ENCODE measurements around the gene ALK.

ALK gene

GRCh38 chr2:29382486-29382885, 538.9 kb downstream of the ALK start:
- TF ChIP-seq CEBPB (IDR thresholded peaks at IDR 0.05) (no peak), YY1 (IDR thresholded peaks at IDR 0.05; ENCODE audit: low read depth) (no peak), EGR1 (IDR thresholded peaks at IDR 0.05) (no peak), RAD21 (IDR thresholded peaks at IDR 0.05; ENCODE audit: low read depth) (no peak), CREB1 (IDR thresholded peaks at IDR 0.05; ENCODE audit: low read depth) (no peak), TEAD4 (IDR thresholded peaks at IDR 0.05) (no peak), TAF1 (IDR thresholded peaks at IDR 0.05; ENCODE audit: low read depth) (no peak), USF1 (IDR thresholded peaks at IDR 0.05) (no peak), EP300 (IDR thresholded peaks at IDR 0.05; ENCODE audit: borderline replicate concordance) (no peak), NFIC (IDR thresholded peaks at IDR 0.05) (no peak), TCF12 (IDR thresholded peaks at IDR 0.05; ENCODE audit: low read depth) (no peak), ZBTB7A (IDR thresholded peaks at IDR 0.05; ENCODE audit: low read depth) (no peak), FOXM1 (IDR thresholded peaks at IDR 0.05; ENCODE audit: borderline replicate concordance, low read depth) (no peak), MAX (IDR thresholded peaks at IDR 0.05) (no peak), REST (IDR thresholded peaks at IDR 0.05; ENCODE audit: low read depth) (no peak)

- no peak for TF ChIP-seq RAD21 (IDR thresholded peaks at IDR 0.05; ENCODE audit: low read depth)
- TF ChIP-seq TCF12 (IDR thresholded peaks at IDR 0.05; ENCODE audit: low read depth): no peak
- no peak for TF ChIP-seq EGR1 (IDR thresholded peaks at IDR 0.05)
- TF ChIP-seq YY1 (IDR thresholded peaks at IDR 0.05; ENCODE audit: low read depth): no peak
- no peak for TF ChIP-seq NFIC (IDR thresholded peaks at IDR 0.05)
- TF ChIP-seq CREB1 (IDR thresholded peaks at IDR 0.05; ENCODE audit: low read depth): no peak
- no peak for TF ChIP-seq ZBTB7A (IDR thresholded peaks at IDR 0.05; ENCODE audit: low read depth)
- TF ChIP-seq EP300 (IDR thresholded peaks at IDR 0.05; ENCODE audit: borderline replicate concordance): no peak
- TF ChIP-seq CEBPB (IDR thresholded peaks at IDR 0.05): no peak
- TF ChIP-seq TEAD4 (IDR thresholded peaks at IDR 0.05): no peak
- no peak for TF ChIP-seq TAF1 (IDR thresholded peaks at IDR 0.05; ENCODE audit: low read depth)
- TF ChIP-seq USF1 (IDR thresholded peaks at IDR 0.05): no peak
- no peak for TF ChIP-seq MAX (IDR thresholded peaks at IDR 0.05)
- TF ChIP-seq REST (IDR thresholded peaks at IDR 0.05; ENCODE audit: low read depth): no peak
- TF ChIP-seq FOXM1 (IDR thresholded peaks at IDR 0.05; ENCODE audit: borderline replicate concordance, low read depth): no peak
Measured at GRCh38 chr2:29377788-29378187, 543.6 kb downstream of the ALK start.

GRCh38 chr2:29376541-29376940, 544.8 kb downstream of the ALK start:
- no peak for TF ChIP-seq NFIC (IDR thresholded peaks at IDR 0.05)

GRCh38 chr2:29375843-29376242, 545.5 kb downstream of the ALK start:
- TF ChIP-seq EP300 (IDR thresholded peaks at IDR 0.05; ENCODE audit: borderline replicate concordance): no peak
- TF ChIP-seq RAD21 (IDR thresholded peaks at IDR 0.05; ENCODE audit: low read depth): no peak
- no peak for TF ChIP-seq FOXM1 (IDR thresholded peaks at IDR 0.05; ENCODE audit: borderline replicate concordance, low read depth)
- TF ChIP-seq YY1 (IDR thresholded peaks at IDR 0.05; ENCODE audit: low read depth): no peak
- TF ChIP-seq EGR1 (IDR thresholded peaks at IDR 0.05): no peak
- no peak for TF ChIP-seq TAF1 (IDR thresholded peaks at IDR 0.05; ENCODE audit: low read depth)
- TF ChIP-seq TCF12 (IDR thresholded peaks at IDR 0.05; ENCODE audit: low read depth): no peak
- TF ChIP-seq CEBPB (IDR thresholded peaks at IDR 0.05): no peak
- TF ChIP-seq REST (IDR thresholded peaks at IDR 0.05; ENCODE audit: low read depth): no peak
- no peak for TF ChIP-seq MAX (IDR thresholded peaks at IDR 0.05)
- TF ChIP-seq USF1 (IDR thresholded peaks at IDR 0.05): no peak
- no peak for TF ChIP-seq NFIC (IDR thresholded peaks at IDR 0.05)
- TF ChIP-seq CREB1 (IDR thresholded peaks at IDR 0.05; ENCODE audit: low read depth): no peak

Measured in Ishikawa (cell line).